ENCODE data around the gene RAB7A.
"Not testable (repeated sequence)": the region's sequence is repeated elsewhere in the genome, so short reads cannot be mapped to it uniquely, and the experiment has no call there.

The RAB7A gene

GRCh38 chr3:128814060-128814459 is 88.1 kb downstream of the RAB7A start:
- CTCF ChIA-PET, result no interaction called here
- Mint-ChIP-seq H3K9me3 (no peaks in the 10 kb centered on the region), H3K36me3 (peaks cover 66% of the 10 kb centered on the region)

GRCh38 chr3:128814519-128815317 is 88.7 kb downstream of the RAB7A start:
- H3K27me3 Mint-ChIP-seq, result no peaks in the 10 kb centered on the region
- CTCF ChIA-PET, result interaction anchor here (1.4 kb wide), 1 partner anchor 20 kb away, joined by 5 read pairs; no protein-coding TSS in a partner anchor
- H3K4me3 Mint-ChIP-seq, result no peak overlapping the region
- H3K27ac Mint-ChIP-seq, result peak overlapping the region; percentile 21
- no peaks in the 10 kb centered on the region for H3K4me1 Mint-ChIP-seq
- no peaks in the 10 kb centered on the region for H3K9me3 Mint-ChIP-seq
- H3K36me3 Mint-ChIP-seq, result peaks cover 64% of the 10 kb centered on the region
- no peak for DNase-seq

More at GRCh38 chr3:128814060-128814459, 88.1 kb downstream of the RAB7A start:
- Mint-ChIP-seq H3K27ac (no peak overlapping the region), H3K4me3 (no peak overlapping the region), H3K27me3 (no peaks in the 10 kb centered on the region), H3K4me1 (no peaks in the 10 kb centered on the region)
- no peak for DNase-seq

GRCh38 chr3:128815318-128816064 is 89.5 kb downstream of the RAB7A start:
- Mint-ChIP-seq H3K4me1 (no peaks in the 10 kb centered on the region), H3K36me3 (peaks cover 62% of the 10 kb centered on the region), H3K27me3 (no peaks in the 10 kb centered on the region), H3K27ac (peak overlapping the region; percentile 55), H3K9me3 (no peaks in the 10 kb centered on the region), H3K4me3 (no peak overlapping the region)
- CTCF ChIA-PET, result interaction anchor here (1.4 kb wide), 1 partner anchor 20 kb away, joined by 5 read pairs; no protein-coding TSS in a partner anchor
- no peak for DNase-seq

- CTCF ChIA-PET, result no interaction called here
- H3K27me3 Mint-ChIP-seq, result no peaks in the 10 kb centered on the region
- H3K4me1 Mint-ChIP-seq, result no peaks in the 10 kb centered on the region
- peaks cover 50% of the 10 kb centered on the region for H3K36me3 Mint-ChIP-seq
- no peak for DNase-seq
- no peaks in the 10 kb centered on the region for H3K9me3 Mint-ChIP-seq
- no peak overlapping the region for H3K4me3 Mint-ChIP-seq
- no peak overlapping the region for H3K27ac Mint-ChIP-seq
Observed at GRCh38 chr3:128818186-128818787, 92.3 kb downstream of the RAB7A start.

GRCh38 chr3:128820252-128820839 is 94.4 kb downstream of the RAB7A start:
- H3K27ac Mint-ChIP-seq, result no peak overlapping the region
- no peak for DNase-seq
- H3K9me3 Mint-ChIP-seq, result no peaks in the 10 kb centered on the region
- no peak overlapping the region for H3K4me3 Mint-ChIP-seq
- H3K27me3 Mint-ChIP-seq, result no peaks in the 10 kb centered on the region
- peaks cover 36% of the 10 kb centered on the region for H3K36me3 Mint-ChIP-seq
- CTCF ChIA-PET, result interaction anchor here (1.3 kb wide), 1 partner anchor 56 kb away, joined by 3 read pairs; no protein-coding TSS in a partner anchor
- no peaks in the 10 kb centered on the region for H3K4me1 Mint-ChIP-seq

- Mint-ChIP-seq H3K36me3 (peaks cover 15% of the 10 kb centered on the region), H3K27ac (no peak overlapping the region), H3K9me3 (no peaks in the 10 kb centered on the region), H3K4me1 (no peaks in the 10 kb centered on the region), H3K27me3 (no peaks in the 10 kb centered on the region), H3K4me3 (no peak overlapping the region)
- DNase-seq, result no peak
- CTCF ChIA-PET, result interaction anchor here (0.7 kb wide), 1 partner anchor 114 kb away, joined by 4 read pairs; no protein-coding TSS in a partner anchor
Observed at GRCh38 chr3:128823008-128823407, 97.0 kb downstream of the RAB7A start.

- Mint-ChIP-seq H3K4me3 (no peak overlapping the region), H3K27ac (no peak overlapping the region), H3K9me3 (no peaks in the 10 kb centered on the region), H3K4me1 (no peaks in the 10 kb centered on the region), H3K27me3 (no peaks in the 10 kb centered on the region), H3K36me3 (peaks cover 10% of the 10 kb centered on the region)
- DNase-seq, result no peak
- CTCF ChIA-PET, result interaction anchor here (0.7 kb wide), 1 partner anchor 114 kb away, joined by 4 read pairs; no protein-coding TSS in a partner anchor
Observed at GRCh38 chr3:128823631-128824030, 97.6 kb downstream of the RAB7A start.

GRCh38 chr3:128824132-128824850 is 98.3 kb downstream of the RAB7A start:
- H3K9me3 Mint-ChIP-seq, result no peaks in the 10 kb centered on the region
- H3K4me1 Mint-ChIP-seq, result no peaks in the 10 kb centered on the region
- H3K27me3 Mint-ChIP-seq, result no peaks in the 10 kb centered on the region
- no peak for DNase-seq
- H3K27ac Mint-ChIP-seq, result no peak overlapping the region
- H3K4me3 Mint-ChIP-seq, result no peak overlapping the region
- CTCF ChIA-PET, result no interaction called here
- peaks cover 4% of the 10 kb centered on the region for H3K36me3 Mint-ChIP-seq

GRCh38 chr3:128825117-128825725 is 99.2 kb downstream of the RAB7A start:
- no peaks in the 10 kb centered on the region for H3K9me3 Mint-ChIP-seq
- CTCF ChIA-PET, result no interaction called here
- no peak overlapping the region for H3K4me3 Mint-ChIP-seq
- no peaks in the 10 kb centered on the region for H3K27me3 Mint-ChIP-seq
- no peaks in the 10 kb centered on the region for H3K36me3 Mint-ChIP-seq
- peak overlapping the region; percentile 22 for H3K27ac Mint-ChIP-seq
- H3K4me1 Mint-ChIP-seq, result no peaks in the 10 kb centered on the region
- no peak for DNase-seq

GRCh38 chr3:128829087-128829486 is 103.1 kb downstream of the RAB7A start:
- DNase-seq, CTCF ChIA-PET, H3K27me3 Mint-ChIP-seq, H3K9me3 Mint-ChIP-seq, H3K36me3 Mint-ChIP-seq, H3K4me1 Mint-ChIP-seq, H3K4me3 Mint-ChIP-seq, H3K27ac Mint-ChIP-seq: not testable (repeated sequence)

- CTCF ChIA-PET, H3K4me3 Mint-ChIP-seq, H3K36me3 Mint-ChIP-seq, H3K9me3 Mint-ChIP-seq, H3K27ac Mint-ChIP-seq, H3K4me1 Mint-ChIP-seq, H3K27me3 Mint-ChIP-seq, DNase-seq: not testable (repeated sequence)
Observed at GRCh38 chr3:128829925-128830625, 104.1 kb downstream of the RAB7A start.

GRCh38 chr3:128830762-128831161 is 104.8 kb downstream of the RAB7A start:
- H3K27me3 Mint-ChIP-seq, H3K36me3 Mint-ChIP-seq, H3K4me1 Mint-ChIP-seq, H3K9me3 Mint-ChIP-seq, H3K4me3 Mint-ChIP-seq, CTCF ChIA-PET, H3K27ac Mint-ChIP-seq, DNase-seq: not testable (repeated sequence)

- CTCF ChIA-PET, H3K27ac Mint-ChIP-seq, DNase-seq, H3K4me1 Mint-ChIP-seq, H3K27me3 Mint-ChIP-seq, H3K9me3 Mint-ChIP-seq, H3K4me3 Mint-ChIP-seq, H3K36me3 Mint-ChIP-seq: not testable (repeated sequence)
Observed at GRCh38 chr3:128832979-128833378, 107.0 kb downstream of the RAB7A start.
